GM18867 (cell line): Measurements from ENCODE around the gene POR.

Source experiments
- ATAC-seq: cut with Tn5 transposase; IDR thresholded peaks from one replicate; pipeline ENCODE4 v1.9.1; 2021; ENCODE audit warnings: mild to moderate bottlenecking, moderate library complexity; ENCODE audit not compliant: unreplicated experiment

POR gene

GRCh38 chr7:75950111-75950681 lies 35.2 kb downstream of the POR start:
- no peak for ATAC-seq

DNA sequence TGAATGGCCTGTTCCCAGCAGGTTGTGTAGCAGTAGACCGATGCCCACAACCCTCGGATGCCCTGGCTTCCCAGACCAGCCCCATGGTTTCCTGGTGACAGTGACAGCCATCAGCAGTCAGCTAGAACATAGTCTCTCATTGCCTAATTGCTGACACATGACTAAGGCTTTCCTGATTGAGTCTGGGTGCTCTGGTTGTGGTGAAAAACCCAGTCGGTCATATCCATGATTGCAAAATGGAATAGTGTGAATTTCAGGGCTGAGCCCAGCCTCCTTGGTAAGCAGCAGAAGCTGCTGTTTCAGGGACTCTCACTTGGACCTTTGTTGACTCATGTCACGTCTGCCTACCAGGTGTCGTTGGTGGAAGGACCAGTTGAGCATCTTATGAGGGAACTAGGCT lies 36.6 kb downstream of the POR start:
- no peak for ATAC-seq

- ATAC-seq: no peak
These were observed 38.5 kb downstream of the POR start for GRCh38 chr7:75953431-75953830.

DNA sequence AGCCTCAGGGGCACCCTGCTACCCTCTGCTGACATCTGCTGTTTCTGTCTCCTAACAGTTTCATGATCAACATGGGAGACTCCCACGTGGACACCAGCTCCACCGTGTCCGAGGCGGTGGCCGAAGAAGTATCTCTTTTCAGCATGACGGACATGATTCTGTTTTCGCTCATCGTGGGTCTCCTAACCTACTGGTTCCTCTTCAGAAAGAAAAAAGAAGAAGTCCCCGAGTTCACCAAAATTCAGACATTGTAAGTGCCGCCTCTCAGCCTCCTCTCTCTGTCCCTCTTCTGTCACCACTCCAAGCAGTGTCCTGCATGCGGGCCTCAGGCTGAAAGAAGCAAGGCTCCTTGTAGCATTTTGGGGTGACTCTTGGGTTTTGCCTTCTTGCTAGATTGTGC lies 39.0 kb downstream of the POR start:
- no peak for ATAC-seq

DNA sequence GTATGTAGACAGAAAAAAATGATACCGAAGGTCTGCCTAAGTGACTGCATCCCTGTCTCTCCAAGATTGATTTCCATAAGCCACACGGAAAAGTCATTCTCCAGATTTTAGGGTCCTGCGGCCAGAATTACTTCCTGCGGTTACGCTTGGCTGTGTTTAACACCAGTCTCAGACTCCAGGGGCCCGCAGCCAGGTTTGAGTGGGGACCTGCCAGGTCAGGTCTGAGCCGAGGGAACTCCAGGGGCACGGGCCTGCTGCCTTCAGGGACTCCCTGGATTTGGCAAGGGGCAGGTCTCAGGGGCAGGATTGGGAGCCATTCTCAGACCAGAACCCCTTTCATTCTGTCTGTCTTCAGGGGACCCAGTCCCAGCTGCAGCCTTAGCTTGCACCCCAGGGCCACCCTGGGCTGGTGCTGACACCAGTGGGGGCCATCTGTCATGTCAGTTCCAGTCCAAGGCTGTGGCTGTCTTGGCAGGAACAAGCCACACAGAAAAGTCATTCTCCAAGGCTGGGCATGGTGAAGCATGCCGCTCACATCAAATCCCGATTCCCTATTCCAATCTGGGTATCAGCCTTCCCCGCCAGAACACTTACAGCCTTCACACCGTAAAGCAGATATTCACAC lies 40.5 kb downstream of the POR start:
- ATAC-seq: no peak

- ATAC-seq: no peak
These were observed 42.2 kb downstream of the POR start for GRCh38 chr7:75957021-75957736.

DNA sequence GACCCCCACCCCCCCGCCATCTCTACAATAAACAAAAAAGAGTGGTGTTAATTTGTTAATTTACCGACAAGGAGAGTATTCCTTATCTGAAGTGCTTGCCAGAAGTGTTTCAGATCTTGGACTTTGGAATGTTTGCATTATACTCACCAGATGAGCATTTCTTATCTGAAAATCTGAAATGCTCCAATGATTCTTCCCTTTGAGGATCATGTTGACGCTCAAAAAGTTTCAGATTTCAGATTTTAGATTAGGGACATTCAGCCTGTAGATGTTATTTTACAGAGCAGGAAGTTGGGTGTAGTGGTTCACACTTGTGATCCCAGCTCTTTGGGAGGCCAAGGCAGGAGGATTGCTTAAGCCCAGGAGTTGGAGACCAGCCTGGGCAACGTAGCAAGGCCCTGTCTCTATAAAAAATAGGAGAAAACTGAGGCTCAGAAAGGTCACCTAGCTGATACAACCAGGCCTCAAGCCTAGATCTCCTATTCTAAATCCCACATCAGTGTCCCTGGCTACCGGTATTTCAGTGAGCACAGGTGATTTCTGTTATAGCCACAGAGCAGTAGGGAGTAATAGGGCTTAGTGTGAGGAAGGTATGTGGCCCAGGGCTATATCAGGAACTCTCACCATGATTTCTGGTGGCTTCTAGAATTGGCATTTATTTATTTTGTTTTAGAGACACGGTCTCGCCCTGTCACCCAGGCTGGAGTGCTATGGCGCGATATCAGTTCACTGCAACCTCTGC lies 44.0 kb downstream of the POR start:
- no peak for ATAC-seq

DNA sequence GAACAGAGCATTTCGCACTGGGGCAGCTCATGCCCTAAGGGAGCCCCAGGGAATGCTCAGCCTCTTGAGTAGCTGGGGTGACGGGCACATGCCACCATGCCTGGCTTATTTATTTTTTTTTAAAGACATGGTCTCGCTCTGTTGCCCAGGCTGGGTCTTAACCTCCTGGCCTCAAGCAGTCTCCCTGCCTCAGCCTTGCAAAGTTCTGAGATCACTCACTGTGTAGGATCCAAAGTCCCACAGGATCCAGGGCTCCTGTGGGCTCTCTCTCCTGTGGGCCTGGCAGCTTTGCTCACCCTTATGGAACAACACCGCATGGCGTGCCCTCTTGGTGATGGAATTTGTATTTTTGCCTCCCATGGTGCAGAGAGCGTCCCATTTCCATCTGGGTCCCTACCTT lies 45.4 kb downstream of the POR start:
- ATAC-seq: no peak

- ATAC-seq: no peak
These were observed 46.3 kb downstream of the POR start for GRCh38 chr7:75961218-75961617.

GRCh38 chr7:75962607-75963380 lies 47.8 kb downstream of the POR start:
- no peak for ATAC-seq

- ATAC-seq: no peak
These were observed 48.5 kb downstream of the POR start for GRCh38 chr7:75963381-75963995.

GRCh38 chr7:75965617-75966016 lies 50.7 kb downstream of the POR start:
- no peak for ATAC-seq

GRCh38 chr7:75966190-75966961 lies 51.4 kb downstream of the POR start:
- ATAC-seq: no peak

GRCh38 chr7:75967055-75967454 lies 52.1 kb downstream of the POR start:
- no peak for ATAC-seq

- ATAC-seq: no peak
These were observed 52.6 kb downstream of the POR start for GRCh38 chr7:75967487-75967997.

DNA sequence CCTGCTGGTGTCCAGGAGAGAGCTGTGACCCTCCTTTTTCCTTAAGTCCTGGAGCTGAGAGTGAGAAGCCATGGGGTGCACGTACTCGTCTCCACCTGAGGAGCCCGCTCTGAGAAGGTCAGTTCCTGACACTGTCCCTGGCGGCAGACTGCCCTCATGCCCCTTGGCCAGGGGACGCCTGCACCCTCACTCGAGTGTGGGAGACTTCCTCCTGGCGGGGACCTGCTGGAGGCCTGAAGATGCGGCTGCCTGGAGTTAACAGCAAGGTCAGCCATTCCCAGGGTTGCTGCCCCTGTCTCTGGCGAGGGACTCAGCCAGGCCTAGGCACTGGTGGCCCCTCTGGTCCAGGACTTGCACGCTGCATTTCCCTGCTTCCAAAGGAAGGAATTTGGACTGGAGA lies 53.1 kb downstream of the POR start:
- ATAC-seq: no peak

DNA sequence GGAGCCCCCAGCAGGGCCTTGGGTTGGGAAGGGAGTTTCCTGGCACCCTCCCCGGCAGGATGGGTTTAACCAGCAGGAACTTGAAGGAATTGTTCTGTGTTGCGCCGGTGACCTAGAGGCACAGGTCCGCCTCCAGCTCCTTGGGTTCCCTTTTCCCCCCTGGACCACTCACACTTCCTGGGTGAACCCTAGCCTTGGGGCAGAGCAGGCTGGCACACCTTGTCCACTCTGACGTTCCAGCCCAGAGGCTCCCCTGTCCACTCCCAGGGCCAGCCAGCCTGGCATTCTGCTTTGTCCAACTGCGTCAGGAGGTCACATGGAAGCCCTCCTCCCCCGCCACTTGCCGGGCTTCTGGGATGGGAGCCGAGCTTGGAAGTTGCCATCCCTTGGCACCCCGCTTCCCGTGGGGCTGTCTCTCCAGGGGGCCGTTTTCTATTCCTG lies 53.6 kb downstream of the POR start:
- ATAC-seq: no peak

DNA sequence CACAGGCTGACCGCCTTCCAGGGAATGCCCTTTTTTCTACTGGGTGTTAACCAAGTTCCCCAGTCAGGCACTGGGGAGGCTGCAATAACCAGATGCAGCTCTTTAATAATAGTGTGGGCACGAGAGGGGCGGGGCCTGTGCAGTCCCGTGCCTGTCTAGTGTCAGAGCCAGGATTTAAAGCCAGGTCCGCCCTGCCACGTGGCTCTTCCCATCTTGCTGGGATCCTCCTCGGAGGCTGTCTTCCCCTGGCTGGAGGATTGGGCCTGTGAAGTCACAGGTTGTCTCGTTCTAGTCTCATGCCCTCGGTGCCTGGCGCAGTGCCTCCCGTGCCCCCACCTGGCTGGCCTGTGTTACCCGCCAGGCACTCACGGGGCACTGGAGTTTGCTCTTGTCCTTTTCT lies 54.2 kb downstream of the POR start:
- no peak for ATAC-seq

- no peak for ATAC-seq
These were observed 54.9 kb downstream of the POR start for GRCh38 chr7:75969704-75970498.
